OCI-LY7 (cell line): ENCODE data around the gene COL23A1. TPM values are rescaled to one million over a fixed set of nuclear protein-coding genes. Genes with fewer than 3 reads are reported as not detected.

ENCODE experiments used
- BruUV-seq: library from RNA; stranded (reverse); fragments of 400-500 nt; replicated peaks from 2 replicates; lab custom pipeline; 2021; lab: Mats Ljungman, UMichigan
- CTCF ChIA-PET: fragments of 300-600 bp; sonication (Branson Sonifier 250); formaldehyde crosslinking; loops from one replicate; lab custom pipeline; 2022; ENCODE audit warnings: antibody characterized with exemption; ENCODE audit not compliant: unreplicated experiment; lab: Charles Lee
- POLR2A ChIA-PET: fragments of 300-600 bp; sonication (Branson Sonifier 250); formaldehyde crosslinking; loops from one replicate; lab custom pipeline; 2022; ENCODE audit warnings: antibody characterized with exemption; lab: Charles Lee
- DNase-seq: peaks from one replicate; pipeline ENCODE4 v3.0.0-alpha.2; 2015; ENCODE audit warnings: low spot score
- H2AFZ ChIP-seq: fragments of 200-600 bp; sonication (generic), shearing (Covaris generic); 2 replicates; pipeline ENCODE4 v1.6.1; 2014; ENCODE audit warnings: mild to moderate bottlenecking, antibody characterized with exemption, low read length, moderate library complexity
- H3K27ac ChIP-seq: fragments of 200-600 bp; sonication (generic); 2 replicates; pipeline ENCODE4 v1.5.1; 2014; ENCODE audit warnings: mixed run types, low read depth, mild to moderate bottlenecking, moderate library complexity, low read length, inconsistent platforms; ENCODE audit not compliant: poor library complexity, severe bottlenecking
- H3K36me3 ChIP-seq: fragments of 200-600 bp; sonication (generic); 2 replicates; pipeline ENCODE4 v1.6.1; 2014; ENCODE audit warnings: mild to moderate bottlenecking, antibody characterized with exemption, low read length, moderate library complexity, mixed read lengths; ENCODE audit not compliant: insufficient read depth
- H3K4me1 ChIP-seq: fragments of 200-600 bp; sonication (generic); 2 replicates; pipeline ENCODE4 v1.5.1; 2014; ENCODE audit warnings: mild to moderate bottlenecking, low read length; ENCODE audit not compliant: insufficient read depth, poor library complexity, severe bottlenecking
- H3K4me2 ChIP-seq: fragments of 200-600 bp; sonication (generic); 2 replicates; pipeline ENCODE4 v1.6.1; 2014; ENCODE audit warnings: mild to moderate bottlenecking, low read length
- H3K4me3 ChIP-seq: fragments of 200-600 bp; sonication (generic); 2 replicates; pipeline ENCODE4 v1.5.1; 2014; ENCODE audit warnings: mild to moderate bottlenecking, low read depth, low read length; ENCODE audit not compliant: poor library complexity, severe bottlenecking
- H3K79me2 ChIP-seq: fragments of 200-600 bp; sonication (generic); 2 replicates; pipeline ENCODE4 v1.6.1; 2016; ENCODE audit warnings: low read depth, mild to moderate bottlenecking, low read length, moderate library complexity, mixed read lengths; ENCODE audit not compliant: insufficient read depth
- H3K9me2 ChIP-seq: fragments of 200-600 bp; sonication (generic); 2 replicates; pipeline ENCODE4 v1.6.1; 2016; ENCODE audit warnings: mild to moderate bottlenecking, low read length, mixed read lengths; ENCODE audit not compliant: insufficient read depth
- H3K9me3 ChIP-seq: fragments of 200-600 bp; sonication (generic); 2 replicates; pipeline ENCODE4 v1.6.1; 2014; ENCODE audit warnings: mild to moderate bottlenecking, mixed run types, low read length, mixed read lengths
- H4K20me1 ChIP-seq: fragments of 200-600 bp; sonication (generic); 2 replicates; pipeline ENCODE4 v1.6.1; 2014; ENCODE audit warnings: mild to moderate bottlenecking, antibody characterized with exemption, low read length, moderate library complexity, mixed read lengths; ENCODE audit not compliant: insufficient read depth
- EZH2phosphoT487 ChIP-seq: fragments of 200-600 bp; sonication (generic); IDR thresholded peaks from 2 replicates; pipeline ENCODE4 v1.6.1; 2018; ENCODE audit warnings: low read depth, borderline replicate concordance, mild to moderate bottlenecking, mixed run types, antibody characterized with exemption, low read length, moderate library complexity, mixed read lengths
- intact Hi-C: fragments of 100-400 bp; cut with micrococcal nuclease; formaldehyde crosslinking; loops from one replicate; pipeline ENCODE4 v1.10.0; 2022; ENCODE audit not compliant: unreplicated experiment
- total RNA-seq, 2 experiments: library from RNA; depleted of rRNA in 1 of 2; stranded (reverse); fragments of >200 nt in 1 of 2; shearing (Covaris generic) in 1 of 2; gene quantifications; 2 replicates each; pipeline ENCODE4 v1.2.3, GENCODE V29; 2014 to 2022
- TF ChIP-seq, protein P1 (sequence below): fragments of 200-600 bp; sonication (generic); conservative IDR thresholded peaks from 2 replicates; pipeline ENCODE4 v1.5.1; 2014; ENCODE audit warnings: mild to moderate bottlenecking, antibody characterized with exemption, low read length, moderate library complexity, mixed read lengths

Gene COL23A1
- total RNA-seq, 2 experiments from 2014 or later = 0.53 TPM; not detected in 1

DNA sequence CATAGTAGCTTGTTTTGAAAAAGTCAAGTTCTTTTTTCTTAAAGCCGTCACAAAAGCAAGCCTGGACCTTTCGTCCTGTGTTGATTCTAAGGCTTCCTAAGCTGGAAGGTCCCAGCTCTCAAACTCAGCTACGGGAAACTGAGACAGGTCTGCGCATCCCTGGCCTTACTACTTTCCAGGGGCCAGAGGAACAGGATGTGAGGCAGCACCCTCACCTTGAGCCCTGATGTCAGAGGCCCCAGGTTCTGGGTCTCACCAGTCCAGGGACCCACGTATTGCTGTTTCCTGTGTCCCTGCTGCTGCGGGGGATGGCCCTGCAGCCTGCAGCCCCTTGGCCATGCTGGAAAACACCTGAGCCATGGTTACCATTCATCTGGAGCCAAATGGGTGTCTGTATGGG is 123.9 kb downstream of the COL23A1 start:
- Histone ChIP-seq H3K36me3 (no peaks in the 10 kb centered on the region), H4K20me1 (no peaks in the 10 kb centered on the region), H3K4me3 (no peak overlapping the region), H2AFZ (no peak overlapping the region), H3K4me1 (no peaks in the 10 kb centered on the region), H3K9me2 (no peaks in the 10 kb centered on the region), H3K9me3 (no peaks in the 10 kb centered on the region), H3K4me2 (no peak overlapping the region), H3K79me2 (no peaks in the 10 kb centered on the region), H3K27ac (no peak overlapping the region)
- TF ChIP-seq, protein P1, sequence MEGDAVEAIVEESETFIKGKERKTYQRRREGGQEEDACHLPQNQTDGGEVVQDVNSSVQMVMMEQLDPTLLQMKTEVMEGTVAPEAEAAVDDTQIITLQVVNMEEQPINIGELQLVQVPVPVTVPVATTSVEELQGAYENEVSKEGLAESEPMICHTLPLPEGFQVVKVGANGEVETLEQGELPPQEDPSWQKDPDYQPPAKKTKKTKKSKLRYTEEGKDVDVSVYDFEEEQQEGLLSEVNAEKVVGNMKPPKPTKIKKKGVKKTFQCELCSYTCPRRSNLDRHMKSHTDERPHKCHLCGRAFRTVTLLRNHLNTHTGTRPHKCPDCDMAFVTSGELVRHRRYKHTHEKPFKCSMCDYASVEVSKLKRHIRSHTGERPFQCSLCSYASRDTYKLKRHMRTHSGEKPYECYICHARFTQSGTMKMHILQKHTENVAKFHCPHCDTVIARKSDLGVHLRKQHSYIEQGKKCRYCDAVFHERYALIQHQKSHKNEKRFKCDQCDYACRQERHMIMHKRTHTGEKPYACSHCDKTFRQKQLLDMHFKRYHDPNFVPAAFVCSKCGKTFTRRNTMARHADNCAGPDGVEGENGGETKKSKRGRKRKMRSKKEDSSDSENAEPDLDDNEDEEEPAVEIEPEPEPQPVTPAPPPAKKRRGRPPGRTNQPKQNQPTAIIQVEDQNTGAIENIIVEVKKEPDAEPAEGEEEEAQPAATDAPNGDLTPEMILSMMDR = no peak
- TF ChIP-seq EZH2phosphoT487 = no peak
- CTCF ChIA-PET = no interaction called here
- DNase-seq = no peak
- POLR2A ChIA-PET = interaction anchor here (1.4 kb wide), 1 partner anchor 14 kb away, joined by 3 read pairs; no protein-coding TSS in a partner anchor
- intact Hi-C loops = no loop called here
- no TSS peak for BruUV-seq

DNA sequence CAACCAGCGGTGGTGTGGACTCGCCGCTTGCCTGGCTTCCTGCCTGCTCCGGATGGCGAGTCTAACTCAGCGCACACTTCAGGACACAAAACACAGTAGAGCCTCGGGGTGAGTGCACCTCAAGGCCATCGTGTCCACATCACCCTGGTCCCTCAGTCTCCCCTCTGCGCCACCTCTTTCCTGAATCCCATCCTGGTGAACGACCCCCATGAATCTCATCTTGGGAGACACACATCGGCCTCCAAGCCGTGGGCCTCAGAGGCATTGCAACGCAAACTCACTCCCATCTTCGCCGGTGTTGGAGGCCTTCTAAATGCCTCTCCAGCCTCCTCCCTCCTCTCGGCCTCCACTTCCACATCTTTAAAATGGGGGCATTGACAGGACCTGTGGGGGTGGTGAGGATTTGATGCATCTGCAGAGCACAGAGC is 124.3 kb downstream of the COL23A1 start:
- intact Hi-C loops = no loop called here

More for the DNA sequence above, 124.3 kb downstream of the COL23A1 start:
- no peaks in the 10 kb centered on the region for H3K79me2 ChIP-seq
- H2AFZ ChIP-seq = no peak overlapping the region
- no peak overlapping the region for H3K4me3 ChIP-seq
- no peaks in the 10 kb centered on the region for H3K9me2 ChIP-seq
- H3K27ac ChIP-seq = no peak overlapping the region
- H3K4me2 ChIP-seq = no peak overlapping the region
- H3K9me3 ChIP-seq = no peaks in the 10 kb centered on the region
- no peak for DNase-seq
- ChIA-PET POLR2A (interaction anchor here (1.4 kb wide), 1 partner anchor 13 kb away, joined by 3 read pairs; no protein-coding TSS in a partner anchor), CTCF (no interaction called here)
- H3K4me1 ChIP-seq = no peaks in the 10 kb centered on the region
- H4K20me1 ChIP-seq = no peaks in the 10 kb centered on the region
- TF ChIP-seq EZH2phosphoT487 = no peak
- TF ChIP-seq, protein P1 = no peak
- BruUV-seq = no TSS peak
- H3K36me3 ChIP-seq = no peaks in the 10 kb centered on the region
